Activated T-cell treated with anti-CD3 and anti-CD28 coated beads for 1 hour (primary cell): ENCODE results near the gene PRPF4.

ENCODE experiments used
- DNase-seq: peaks from one replicate; pipeline ENCODE4 v3.0.0-alpha.2; 2020; ENCODE audit warnings: low read depth

PRPF4 gene

DNA sequence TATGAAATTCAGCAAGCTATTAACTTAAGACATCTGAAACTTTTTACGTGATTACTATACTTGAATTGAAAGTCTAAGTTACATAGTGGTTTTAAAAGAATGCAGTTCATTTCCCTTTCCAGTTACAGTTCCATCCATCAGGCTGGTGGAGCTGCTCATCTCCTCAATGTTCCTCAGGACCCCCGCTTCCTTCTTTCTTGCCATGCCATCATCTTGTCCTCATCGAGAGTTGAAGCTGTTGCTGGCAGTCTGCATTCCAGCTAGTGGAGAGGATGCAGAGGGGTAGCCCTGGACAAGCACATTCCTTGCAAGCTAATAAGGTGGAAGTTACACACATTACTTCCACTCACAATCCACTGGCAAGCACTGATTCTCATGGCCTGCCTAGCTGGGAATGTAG lies 36.5 kb downstream of the PRPF4 start:
- no peak for DNase-seq

- DNase-seq, result no peak
These were observed 37.8 kb downstream of the PRPF4 start for GRCh38 chr9:113313261-113313660.

- no peak for DNase-seq
These were observed 39.8 kb downstream of the PRPF4 start for GRCh38 chr9:113315231-113315630.

GRCh38 chr9:113316030-113316429 lies 40.6 kb downstream of the PRPF4 start:
- no peak for DNase-seq

DNA sequence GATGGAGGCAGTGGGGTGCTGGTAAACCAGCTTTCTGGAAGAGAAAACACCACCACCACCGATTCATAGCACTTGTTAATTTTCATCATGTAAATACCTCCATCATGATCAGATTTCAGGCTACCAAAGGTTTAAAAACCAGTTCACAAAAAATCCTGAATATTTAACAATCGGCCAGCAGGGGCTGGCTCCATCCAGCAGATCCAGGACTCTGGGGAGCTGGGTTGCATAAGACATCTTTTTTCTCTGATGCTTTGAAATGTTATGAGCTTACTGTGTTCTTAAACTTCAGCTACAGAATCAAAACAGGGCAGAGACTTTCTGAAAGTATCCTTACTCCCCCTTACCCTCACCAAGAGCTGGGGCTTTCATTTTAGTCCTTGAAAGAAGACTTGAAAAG lies 42.3 kb downstream of the PRPF4 start:
- DNase-seq, result no peak

GRCh38 chr9:113319054-113319453 lies 43.6 kb downstream of the PRPF4 start:
- no peak for DNase-seq

DNA sequence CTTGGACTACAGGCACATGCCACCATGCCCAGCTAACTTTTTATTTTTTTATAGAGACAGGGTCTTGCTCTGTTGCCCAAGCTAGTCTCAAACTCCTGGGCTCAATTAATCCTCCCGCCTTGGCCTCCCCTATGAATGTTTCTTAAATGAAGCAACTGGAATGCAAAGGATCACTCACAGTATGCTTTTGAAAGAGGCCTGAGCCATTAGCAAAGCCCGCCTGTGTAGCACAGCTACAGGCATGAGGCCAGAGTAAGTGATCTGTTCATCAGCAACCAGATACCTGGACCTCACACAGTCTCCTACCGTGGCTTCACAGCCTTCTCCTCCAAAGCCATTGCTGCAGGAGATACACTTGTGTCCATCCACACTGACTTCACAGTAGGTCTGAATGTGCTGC lies 44.6 kb downstream of the PRPF4 start:
- no peak for DNase-seq

DNA sequence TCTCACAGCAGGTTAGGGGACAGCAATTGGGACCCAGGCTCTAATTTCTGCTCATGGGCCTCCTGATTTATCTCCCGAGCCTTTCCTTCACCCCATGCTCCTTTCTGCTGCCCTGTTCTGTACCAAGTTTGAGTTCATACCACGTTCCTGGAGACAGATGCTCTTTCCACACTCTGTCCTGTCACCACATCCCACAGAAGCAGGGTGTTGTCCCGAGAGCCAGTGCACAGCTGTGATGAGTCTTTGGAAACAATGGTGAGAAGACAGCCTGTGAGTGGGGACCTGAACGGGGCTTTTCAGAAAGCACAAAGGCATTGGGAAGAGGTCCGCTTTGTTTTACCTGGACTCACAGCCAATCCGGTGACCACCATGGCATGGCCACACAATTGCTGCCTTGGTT lies 47.2 kb downstream of the PRPF4 start:
- no peak for DNase-seq

- no peak for DNase-seq
These were observed 50.8 kb downstream of the PRPF4 start for GRCh38 chr9:113326230-113326629.

DNA sequence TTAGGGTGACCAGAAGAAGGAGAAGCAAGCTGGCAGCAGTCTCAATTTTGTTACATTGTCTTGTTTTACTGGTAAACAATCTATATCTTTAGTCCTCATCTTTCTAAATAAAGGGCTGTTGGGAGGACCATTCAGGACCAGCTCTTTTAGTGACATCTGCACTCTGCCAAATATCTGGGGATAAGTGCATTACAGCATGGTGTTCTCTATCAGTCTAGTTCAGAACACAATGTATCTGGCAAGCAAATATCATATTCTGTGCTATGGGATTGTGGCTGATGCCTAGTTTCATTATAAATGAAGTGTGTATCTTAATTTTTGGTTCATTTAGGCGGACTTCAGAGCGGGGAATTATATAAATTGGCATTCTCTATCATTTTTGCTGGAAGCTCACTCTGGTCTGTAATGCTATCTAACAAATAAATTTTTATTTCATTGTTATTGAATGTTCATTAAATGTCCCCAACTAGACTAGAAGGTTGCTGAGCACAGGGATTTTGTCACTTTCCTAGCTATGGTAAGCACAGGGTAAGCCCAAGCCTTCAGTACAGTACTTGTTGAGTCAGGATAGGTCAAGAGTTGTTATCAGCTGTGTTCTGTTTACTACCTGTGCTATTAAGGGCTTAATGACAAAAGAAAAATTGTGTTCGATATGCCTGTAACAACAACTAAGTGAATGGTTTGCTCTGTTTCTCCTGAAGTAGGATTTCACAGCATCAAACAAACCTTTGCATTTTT lies 52.8 kb downstream of the PRPF4 start:
- DNase-seq, result no peak

DNA sequence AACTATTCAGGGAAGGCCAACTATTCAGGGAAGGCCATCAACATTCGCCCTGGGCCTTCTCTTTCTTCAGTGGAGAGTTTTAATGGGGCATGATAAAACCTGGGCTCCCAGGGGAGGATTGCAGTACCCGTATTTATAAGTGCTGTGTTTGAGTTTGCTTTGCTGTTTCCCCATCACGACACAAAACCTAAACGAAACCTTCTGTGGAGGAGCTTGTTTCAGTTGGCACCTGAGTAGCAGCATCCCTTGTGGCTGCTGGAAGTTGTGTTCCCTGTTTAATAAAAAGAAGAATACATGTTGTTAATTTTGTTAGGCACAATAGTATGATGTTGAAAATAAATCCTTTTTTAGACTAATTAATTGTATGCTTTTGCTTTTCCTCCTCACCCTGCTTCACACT lies 56.3 kb downstream of the PRPF4 start:
- DNase-seq, result no peak

DNA sequence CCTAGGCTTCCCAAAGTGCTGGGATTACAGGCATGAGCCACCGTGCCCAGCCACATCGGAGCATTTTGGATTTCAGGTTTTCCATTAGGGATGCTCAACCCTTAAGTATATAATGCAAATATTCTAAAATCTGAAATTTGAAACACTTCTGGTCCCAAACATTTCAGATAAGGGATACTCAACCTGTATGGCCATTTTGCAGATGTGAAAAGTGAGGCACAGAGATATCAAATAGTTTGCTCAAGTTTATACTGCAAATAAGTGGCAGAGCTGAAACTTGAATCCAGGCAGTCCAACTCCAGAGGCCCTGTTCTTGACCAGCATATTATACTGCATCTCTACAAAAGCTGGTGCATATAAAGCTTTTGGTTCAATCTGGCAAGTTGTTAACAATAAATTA lies 62.3 kb downstream of the PRPF4 start:
- no peak for DNase-seq

DNA sequence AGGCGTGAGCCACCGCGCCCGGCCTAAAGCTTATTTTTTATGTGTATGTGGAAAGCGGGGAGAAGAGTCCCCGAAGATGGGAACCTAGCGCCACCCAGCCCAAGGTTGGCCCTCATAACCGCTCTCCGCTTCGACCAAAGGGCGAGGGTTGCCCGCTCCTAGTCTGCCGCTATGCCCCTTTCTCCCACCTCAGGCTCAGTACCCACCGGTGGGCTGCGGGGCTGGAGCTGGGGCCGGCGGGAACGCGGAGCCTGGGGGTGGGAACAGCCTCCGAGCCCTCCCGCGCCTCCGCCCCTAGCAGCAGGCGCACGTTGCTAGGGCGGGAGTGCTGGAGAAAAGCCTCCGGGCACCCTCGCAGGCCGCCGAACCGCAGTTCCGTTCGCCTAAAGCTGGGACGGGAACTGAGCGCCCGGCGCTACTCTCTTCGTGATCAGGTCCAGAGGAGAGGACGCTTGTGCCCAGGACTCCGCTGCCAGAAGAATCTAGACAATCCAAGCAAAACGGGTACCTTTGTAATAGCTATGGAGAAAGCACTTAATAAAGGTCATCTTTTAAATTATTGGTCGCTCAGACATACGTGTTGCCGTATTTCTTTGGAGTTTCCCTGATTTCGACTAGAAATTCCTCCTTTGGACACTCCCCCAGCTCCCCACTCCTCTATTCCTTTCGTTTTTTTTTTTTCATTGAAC lies 64.7 kb downstream of the PRPF4 start, which contains the start of gene WDR31:
TSS of gene WDR31 (minus strand) at position 265 of the 689 bp plus-strand sequence. CDS start 8,253 bp downstream, outside the sequence.
- DNase-seq, result peak; percentile 68

DNA sequence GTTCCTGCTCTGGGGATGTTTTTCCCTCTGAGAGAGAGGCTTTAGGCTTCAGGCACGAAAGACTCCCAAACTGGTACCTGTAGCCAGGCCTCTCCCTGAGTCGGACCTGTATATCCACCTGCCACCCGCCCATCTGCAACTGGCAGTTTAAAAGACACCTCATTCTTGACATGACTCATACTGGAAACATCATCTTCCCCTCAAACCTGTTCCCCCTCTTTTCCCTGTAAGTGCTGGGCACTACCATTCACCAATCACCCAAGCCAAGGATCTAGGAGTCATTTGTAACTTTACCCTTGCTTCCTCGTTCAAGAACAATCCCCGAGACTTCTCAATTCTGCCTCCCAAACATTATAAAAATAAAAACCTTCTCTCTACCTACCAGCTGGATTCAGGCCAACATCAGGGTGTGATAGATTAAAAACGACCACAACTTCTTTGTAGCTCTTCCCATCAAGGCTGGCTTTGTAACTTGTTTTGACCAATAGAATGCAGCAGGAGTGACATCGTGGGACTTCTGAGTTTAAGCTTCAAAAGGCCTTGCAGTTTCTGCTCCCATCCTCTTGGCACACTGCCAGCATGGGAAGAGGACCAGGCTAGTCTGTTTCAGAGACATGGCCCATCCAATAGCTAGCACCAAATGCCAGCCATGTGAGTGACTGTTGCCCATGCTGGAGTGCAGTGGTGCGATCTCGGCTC lies 66.4 kb downstream of the PRPF4 start:
- no peak for DNase-seq
